ENCODE measurements around the gene OLFML2B. TPM values are rescaled to one million over a fixed set of nuclear protein-coding genes. Genes with fewer than 3 reads are reported as not detected.

OLFML2B gene
- total RNA-seq, 4 donors from 2014 or later = 0.11 to 5.7 (median 1.7) TPM

GRCh38 chr1:161948435-161948834, 75.2 kb downstream of the OLFML2B start:
- DNase-seq = no peak
- no peaks in the 10 kb centered on the region for H3K36me3 ChIP-seq
- peak overlapping the region in 2 of 4 donors; percentile 17 to 66 for H3K27ac ChIP-seq
- H3K4me3 ChIP-seq = no peak overlapping the region
- WGBS, 2 donors = 55 to 68% methylated on average over 4 of the region's 4 CpGs
- no peaks in the 10 kb centered on the region for H3K9me3 ChIP-seq
- no peaks in the 10 kb centered on the region for H3K27me3 ChIP-seq
- H3K4me1 ChIP-seq = peaks cover 0 to 60% (median 7%) of the 10 kb centered on the region in 3 donors
- intact Hi-C loops (cut with DNase I) = no loop called here
- no peak for TF ChIP-seq CTCF (IDR thresholded peaks at IDR 0.05)
- TF ChIP-seq POLR2A (IDR thresholded peaks at IDR 0.05) = no peak

GRCh38 chr1:161946071-161946987, 77.3 kb downstream of the OLFML2B start:
- no peak for DNase-seq
- Histone ChIP-seq H3K9me3 (no peaks in the 10 kb centered on the region), H3K27ac (no peak overlapping the region), H3K4me1 (peaks cover 0 to 57% (median 7%) of the 10 kb centered on the region in 3 donors), H3K36me3 (peaks cover 0 to 10% (median 0%) of the 10 kb centered on the region in 3 donors), H3K27me3 (no peaks in the 10 kb centered on the region), H3K4me3 (no peak overlapping the region)
- intact Hi-C loops (cut with DNase I) = no loop called here
- WGBS, 2 donors = 80 to 89% methylated on average over 2 of the region's 5 CpGs
- TF ChIP-seq POLR2A (IDR thresholded peaks at IDR 0.05) = no peak
- TF ChIP-seq CTCF (IDR thresholded peaks at IDR 0.05) = no peak

GRCh38 chr1:161945306-161946060, 78.2 kb downstream of the OLFML2B start:
- H3K4me3 ChIP-seq = no peak overlapping the region
- H3K27me3 ChIP-seq = no peaks in the 10 kb centered on the region
- TF ChIP-seq CTCF (IDR thresholded peaks at IDR 0.05) (no peak), POLR2A (IDR thresholded peaks at IDR 0.05) (no peak)
- peaks cover 0 to 57% (median 7%) of the 10 kb centered on the region in 3 donors for H3K4me1 ChIP-seq
- H3K27ac ChIP-seq = no peak overlapping the region
- no peaks in the 10 kb centered on the region for H3K9me3 ChIP-seq
- intact Hi-C loops (cut with DNase I) = no loop called here
- H3K36me3 ChIP-seq = peaks cover 0 to 10% (median 0%) of the 10 kb centered on the region in 3 donors
- 81% methylated on average over 3 of the region's 3 CpGs for WGBS, 2 donors
- no peak for DNase-seq

GRCh38 chr1:161944381-161944780, 79.3 kb downstream of the OLFML2B start:
- peaks cover 0 to 10% (median 0%) of the 10 kb centered on the region in 3 donors for H3K36me3 ChIP-seq
- intact Hi-C loops (cut with DNase I) = no loop called here
- DNase-seq = no peak

More at GRCh38 chr1:161944381-161944780, 79.3 kb downstream of the OLFML2B start:
- H3K9me3 ChIP-seq = no peaks in the 10 kb centered on the region
- WGBS, 2 donors = 71 to 84% methylated on average over 2 of the region's 2 CpGs
- H3K27ac ChIP-seq = no peak overlapping the region
- peaks cover 0 to 46% (median 6%) of the 10 kb centered on the region in 3 donors for H3K4me1 ChIP-seq
- no peaks in the 10 kb centered on the region for H3K27me3 ChIP-seq
- no peak overlapping the region for H3K4me3 ChIP-seq
- no peak for TF ChIP-seq POLR2A (IDR thresholded peaks at IDR 0.05)
- no peak for TF ChIP-seq CTCF (IDR thresholded peaks at IDR 0.05)

Measured in esophagus squamous epithelium (tissue), 5 donors.